CD14-positive monocyte (primary cell): ENCODE data around the gene BET1L. TPM values are rescaled to one million over a fixed set of nuclear protein-coding genes. Genes with fewer than 3 reads are reported as not detected.
"Not testable (repeated sequence)": the region's sequence is repeated elsewhere in the genome, so short reads cannot be mapped to it uniquely, and the experiment has no call there.

Experiments
- DNase-seq, 3 donors: peaks; one replicate each; pipeline ENCODE4 v3.0.0-alpha.2; 2011 to 2022
- H2AFZ ChIP-seq: 2 replicates; pipeline ENCODE4 v1.6.0; 2012; ENCODE audit warnings: mild to moderate bottlenecking, low read depth, low read length, inconsistent platforms; ENCODE audit not compliant: insufficient read depth, poor library complexity, severe bottlenecking
- H3K27ac ChIP-seq, 2 donors: 1 replicate in 1 of 2; 2 replicates in 1 of 2; pipeline ENCODE4 v1.5.1; 2012 to 2013; ENCODE audit warnings: low read length in 2 of 2, control low read depth in 1 of 2, inconsistent platforms in 1 of 2, low read depth in 1 of 2, mild to moderate bottlenecking in 1 of 2
- H3K27me3 ChIP-seq, 2 donors: one replicate each; pipeline versions ENCODE4 v1.6.0 to v1.6.1; 2011 to 2013; ENCODE audit warnings: low read length in 2 of 2; ENCODE audit not compliant: control insufficient read depth in 2 of 2, insufficient read depth in 2 of 2
- H3K36me3 ChIP-seq, 2 donors: replicated peaks in 1 of 2; 1 replicate in 1 of 2; 2 replicates in 1 of 2; pipeline versions ENCODE4 v1.5.1 to v1.6.1; 2012 to 2013; ENCODE audit warnings: low read length in 2 of 2, control low read depth in 1 of 2, inconsistent platforms in 1 of 2, mild to moderate bottlenecking in 1 of 2; ENCODE audit not compliant: insufficient read depth in 2 of 2, control insufficient read depth in 1 of 2
- H3K4me1 ChIP-seq, 2 donors: 1 replicate in 1 of 2; 2 replicates in 1 of 2; pipeline versions ENCODE4 v1.5.1 to v1.6.1; 2012 to 2013; ENCODE audit warnings: low read length in 2 of 2, control low read depth in 1 of 2, inconsistent platforms in 1 of 2, mild to moderate bottlenecking in 1 of 2, moderate library complexity in 1 of 2; ENCODE audit not compliant: insufficient read depth in 2 of 2, control insufficient read depth in 1 of 2
- H3K4me2 ChIP-seq: replicated peaks from 2 replicates; pipeline ENCODE3; 2012; ENCODE audit warnings: low read length, moderate library complexity, mild to moderate bottlenecking; ENCODE audit not compliant: poor library complexity, severe bottlenecking; ENCODE audit errors: extremely low read depth
- H3K4me3 ChIP-seq, 3 experiments: fragments of 200-600 bp in 1 of 3; sonication (generic) in 1 of 3; replicated peaks in 1 of 3; 1 replicate in 2 of 3; 2 replicates in 1 of 3; pipeline ENCODE4 v1.5.1; 2011 to 2013; ENCODE audit warnings: low read length in 3 of 3, mild to moderate bottlenecking in 3 of 3, control low read depth in 2 of 3, low read depth in 2 of 3, inconsistent platforms in 1 of 3, moderate library complexity in 1 of 3
- H3K79me2 ChIP-seq: 2 replicates; pipeline ENCODE4 v1.6.0; 2012; ENCODE audit warnings: mild to moderate bottlenecking, control low read depth, inconsistent platforms, low read length, moderate library complexity; ENCODE audit not compliant: insufficient read depth
- H3K9ac ChIP-seq: 2 replicates; pipeline ENCODE4 v1.6.0; 2017; ENCODE audit warnings: low read length, mild to moderate bottlenecking; ENCODE audit not compliant: insufficient read depth, poor library complexity, severe bottlenecking
- H3K9me3 ChIP-seq, 2 donors: replicated peaks in 1 of 2; 1 replicate in 1 of 2; 2 replicates in 1 of 2; pipeline versions ENCODE4 v1.5.1 to v1.6.1; 2012 to 2013; ENCODE audit warnings: low read length in 2 of 2, control low read depth in 1 of 2; ENCODE audit not compliant: control insufficient read depth in 1 of 2, insufficient read depth in 1 of 2
- H4K20me1 ChIP-seq: 2 replicates; pipeline ENCODE4 v1.6.0; 2012; ENCODE audit warnings: mild to moderate bottlenecking, low read length, control low read depth, moderate library complexity; ENCODE audit not compliant: insufficient read depth
- H3K27ac Mint-ChIP-seq, 7 donors: one replicate each; pipeline ENCODE4 v1.8.0; 2020; ENCODE audit warnings: mild to moderate bottlenecking in 7 of 7, mixed read lengths in 7 of 7, moderate library complexity in 6 of 7, inconsistent platforms in 2 of 7
- H3K27me3 Mint-ChIP-seq, 3 donors: one replicate each; pipeline ENCODE4 v1.8.0; 2021 to 2022; ENCODE audit warnings: low read depth in 3 of 3, mild to moderate bottlenecking in 3 of 3, mixed read lengths in 3 of 3, moderate library complexity in 3 of 3, inconsistent platforms in 1 of 3
- H3K36me3 Mint-ChIP-seq, 2 donors: one replicate each; pipeline ENCODE4 v1.8.0; 2020; ENCODE audit warnings: mixed read lengths in 2 of 2, inconsistent platforms in 1 of 2, mild to moderate bottlenecking in 1 of 2
- H3K4me1 Mint-ChIP-seq: one replicate; pipeline ENCODE4 v1.8.0; 2020; ENCODE audit warnings: mild to moderate bottlenecking, mixed read lengths
- H3K4me3 Mint-ChIP-seq, 2 donors: one replicate each; pipeline ENCODE4 v1.8.0; 2020; ENCODE audit warnings: mild to moderate bottlenecking in 2 of 2, mixed read lengths in 2 of 2, moderate library complexity in 1 of 2
- H3K9me3 Mint-ChIP-seq, 7 donors: one replicate each; pipeline ENCODE4 v1.8.0; 2020 to 2022; ENCODE audit warnings: mixed read lengths in 7 of 7, mild to moderate bottlenecking in 6 of 7, moderate library complexity in 6 of 7, inconsistent platforms in 2 of 7
- CTCF ChIP-seq: fragments of 200-600 bp; IDR thresholded peaks from one replicate; pipeline ENCODE4 v1.8.0; 2022; ENCODE audit warnings: antibody characterized with exemption, mild to moderate bottlenecking
- WGBS: methylation state at CpG from one replicate; pipeline ENCODE4 v1.1.5; 2013; ENCODE audit warnings: missing lambda C conversion rate; ENCODE audit not compliant: insufficient coverage; 5-methylcytosine and 5-hydroxymethylcytosine counted together
- intact Hi-C, 2 donors: fragments of 100-400 bp; cut with micrococcal nuclease; formaldehyde crosslinking; loops; one replicate each; pipeline versions ENCODE4 v1.15.0 to v1.15.1; 2023
- polyA plus RNA-seq, 3 donors: library from polyadenylated mRNA; depleted of rRNA in 1 of 3; unstranded in 2 of 3; stranded (reverse) in 1 of 3; fragments of 300-500 nt in 2 of 3; fragments of >200 nt in 1 of 3; fragmentation: Illumina TruSeq in 2 of 3; gene quantifications; 1 replicate in 2 of 3; 2 replicates in 1 of 3; pipeline ENCODE4 v1.2.3, GENCODE V29; 2012 to 2021

The BET1L gene
- polyA plus RNA-seq, 3 donors, result 9.5 to 37.3 (median 29.3) TPM

- H3K9me3 Mint-ChIP-seq, DNase-seq, H3K79me2 ChIP-seq, H3K4me1 Mint-ChIP-seq, H3K27ac ChIP-seq, H3K27ac Mint-ChIP-seq, H3K9ac ChIP-seq, H3K4me3 Mint-ChIP-seq, intact Hi-C loops, H2AFZ ChIP-seq, H3K4me3 ChIP-seq, H3K36me3 Mint-ChIP-seq, H3K27me3 ChIP-seq, H3K9me3 ChIP-seq, H3K4me1 ChIP-seq, H3K36me3 ChIP-seq, H4K20me1 ChIP-seq, H3K4me2 ChIP-seq: not testable (repeated sequence)
- peaks cover 5 to 12% (median 6%) of the 10 kb centered on the region in 3 donors for H3K27me3 Mint-ChIP-seq
- TF ChIP-seq CTCF, result peak; percentile 36
- WGBS, result 53% methylated on average over 3 of the region's 25 CpGs
These were observed 17.3 kb downstream of the BET1L start for GRCh38 chr11:189843-190311.

GRCh38 chr11:189200-189783 is 17.9 kb downstream of the BET1L start:
- H3K9me3 Mint-ChIP-seq, H3K4me2 ChIP-seq, H3K9me3 ChIP-seq, H3K4me3 Mint-ChIP-seq, H3K36me3 ChIP-seq, H3K4me1 Mint-ChIP-seq, H3K4me3 ChIP-seq, H2AFZ ChIP-seq, H3K4me1 ChIP-seq, intact Hi-C loops, H4K20me1 ChIP-seq, H3K27me3 ChIP-seq, H3K27ac ChIP-seq, DNase-seq, H3K36me3 Mint-ChIP-seq, H3K79me2 ChIP-seq, H3K9ac ChIP-seq, H3K27ac Mint-ChIP-seq: not testable (repeated sequence)
- WGBS, result 62% methylated on average over 10 of the region's 55 CpGs
- H3K27me3 Mint-ChIP-seq, result peaks cover 5 to 13% (median 6%) of the 10 kb centered on the region in 3 donors

GRCh38 chr11:180242-180641 is 27.0 kb downstream of the BET1L start:
- H3K9ac ChIP-seq, H3K79me2 ChIP-seq, H3K4me2 ChIP-seq, H3K4me3 ChIP-seq, intact Hi-C loops, H3K9me3 ChIP-seq, DNase-seq, H3K4me3 Mint-ChIP-seq, H4K20me1 ChIP-seq, H3K27ac ChIP-seq, H3K27me3 ChIP-seq, H3K36me3 ChIP-seq, H3K27ac Mint-ChIP-seq, H3K4me1 ChIP-seq, H3K4me1 Mint-ChIP-seq, H3K36me3 Mint-ChIP-seq, H3K27me3 Mint-ChIP-seq, H3K9me3 Mint-ChIP-seq, H2AFZ ChIP-seq: not testable (repeated sequence)
- no CpG with 5 or more reads among the region's 13 CpGs for WGBS
